Stomach (tissue), 4 donors: ENCODE measurements around the gene C1orf198.

Experiments used
- CTCF ChIP-seq, 7 experiments: fragments of 450-650 bp in 4 of 7; fragments of 200-600 bp in 3 of 7; sonication (generic) in 3 of 7; IDR thresholded peaks; one replicate each; pipeline ENCODE4 v1.5.1; 2016 to 2019; ENCODE audit warnings: antibody characterized with exemption in 7 of 7, control low read depth in 2 of 7, mild to moderate bottlenecking in 1 of 7
- POLR2A ChIP-seq, 4 donors: fragments of 450-650 bp; IDR thresholded peaks; one replicate each; pipeline ENCODE4 v1.6.1; 2016; ENCODE audit warnings: antibody characterized with exemption in 4 of 4, control low read depth in 2 of 4, mild to moderate bottlenecking in 1 of 4, moderate library complexity in 1 of 4

- no peak for TF ChIP-seq CTCF (IDR thresholded peaks at IDR 0.05)
- TF ChIP-seq POLR2A (IDR thresholded peaks at IDR 0.05) = no peak
Observed at GRCh38 chr1:230916587-230917283, 48.4 kb upstream of the C1orf198 start.
